GM23248 (cell line): ENCODE results near the gene COX17. TPM values are rescaled to one million over a fixed set of nuclear protein-coding genes. Genes with fewer than 3 reads are reported as not detected.

Source experiments
- DNase-seq: peaks from one replicate; pipeline ENCODE4 v3.0.0-alpha.2; 2015
- H2AFZ ChIP-seq: fragments of 200-600 bp; sonication (generic); 2 replicates; pipeline ENCODE4 v1.6.1; 2016; ENCODE audit warnings: antibody characterized with exemption
- H3F3A ChIP-seq: fragments of 200-600 bp; sonication (generic); 2 replicates; pipeline ENCODE4 v1.6.1; 2016; ENCODE audit warnings: mild to moderate bottlenecking, antibody characterized with exemption, mixed run types; ENCODE audit not compliant: insufficient read depth
- H3K27ac ChIP-seq: fragments of 200-600 bp; sonication (generic); 2 replicates; pipeline ENCODE4 v1.5.1; 2016; ENCODE audit warnings: mild to moderate bottlenecking
- H3K27me3 ChIP-seq: fragments of 200-600 bp; sonication (generic); replicated peaks from 2 replicates; pipeline ENCODE4 v1.6.1; 2016; ENCODE audit warnings: mild to moderate bottlenecking; ENCODE audit not compliant: insufficient read depth
- H3K36me3 ChIP-seq: fragments of 200-600 bp; sonication (generic); 2 replicates; pipeline ENCODE4 v1.6.1; 2016; ENCODE audit warnings: low read depth, mild to moderate bottlenecking
- H3K4me1 ChIP-seq: fragments of 200-600 bp; sonication (generic); 2 replicates; pipeline ENCODE4 v1.6.1; 2016; ENCODE audit warnings: mild to moderate bottlenecking; ENCODE audit not compliant: insufficient read depth
- H3K4me2 ChIP-seq: fragments of 200-600 bp; sonication (generic); one replicate; pipeline ENCODE4 v1.6.1; 2016; ENCODE audit warnings: mild to moderate bottlenecking; ENCODE audit not compliant: unreplicated experiment
- H3K4me3 ChIP-seq: fragments of 200-600 bp; sonication (generic); 2 replicates; pipeline ENCODE4 v1.5.1; 2016; ENCODE audit warnings: mild to moderate bottlenecking
- H3K79me2 ChIP-seq: fragments of 200-600 bp; sonication (generic); 2 replicates; pipeline ENCODE4 v1.6.1; 2016; ENCODE audit warnings: mild to moderate bottlenecking; ENCODE audit not compliant: insufficient read depth
- H3K9ac ChIP-seq: fragments of 200-600 bp; sonication (generic); 2 replicates; pipeline ENCODE4 v1.6.1; 2016; ENCODE audit warnings: mild to moderate bottlenecking
- H3K9me2 ChIP-seq: fragments of 200-600 bp; sonication (generic); 2 replicates; pipeline ENCODE4 v1.6.1; 2016; ENCODE audit warnings: mixed run types, mild to moderate bottlenecking, moderate library complexity; ENCODE audit not compliant: insufficient read depth
- H3K9me3 ChIP-seq: fragments of 200-600 bp; sonication (generic); one replicate; pipeline ENCODE4 v1.6.1; 2017; ENCODE audit warnings: low read depth
- H4K20me1 ChIP-seq: fragments of 200-600 bp; sonication (generic); 2 replicates; pipeline ENCODE4 v1.6.0; 2016; ENCODE audit not compliant: insufficient read depth
- EZH2 ChIP-seq: fragments of 200-600 bp; sonication (generic); IDR thresholded peaks from 2 replicates; pipeline ENCODE4 v1.6.1; 2018; ENCODE audit warnings: antibody characterized with exemption, mild to moderate bottlenecking; ENCODE audit not compliant: insufficient read depth, poor library complexity, severe bottlenecking
- EZH2phosphoT487 ChIP-seq: fragments of 200-600 bp; sonication (generic); IDR thresholded peaks from 2 replicates; pipeline ENCODE4 v1.6.1; 2018; ENCODE audit warnings: antibody characterized with exemption, moderate library complexity, mild to moderate bottlenecking, low read depth; ENCODE audit not compliant: insufficient read depth
- WGBS, 2 experiments: methylation state at CpG; one replicate each; pipeline ENCODE4 v1.1.6; 2015 to 2017; ENCODE audit warnings: low lambda C conversion rate in 2 of 2, low coverage in 1 of 2; ENCODE audit errors: missing lambda C conversion rate in 2 of 2; 5-methylcytosine and 5-hydroxymethylcytosine counted together
- in situ Hi-C: fragments of 300-500 bp; cut with MboI; formaldehyde crosslinking; loops from 2 replicates; pipeline ENCODE4 v1.15.0; 2020
- polyA plus RNA-seq: library from polyadenylated mRNA; unstranded; fragments of >200 nt; fragmentation: Nextera tagmentation; extraction: Ambion mirVana; gene quantifications from 2 replicates; pipeline ENCODE4 v1.2.1, GENCODE V29; 2016
- total RNA-seq: library from RNA; depleted of rRNA; stranded (reverse); fragments of >200 nt; shearing (Covaris generic); gene quantifications from 2 replicates; pipeline ENCODE4 v1.2.3, GENCODE V29; 2014

Gene COX17
- total and polyA plus RNA-seq, 2 experiments from 2014 or later: 7.0 to 53.3 TPM

- H3K9ac ChIP-seq: no peak overlapping the region
- H3K4me1 ChIP-seq: peaks cover 25% of the 10 kb centered on the region
- no peak for DNase-seq
- no peaks in the 10 kb centered on the region for H3K9me3 ChIP-seq
- WGBS, 2 experiments: 88% methylated on average over 9 of the region's 9 CpGs
- no peaks in the 10 kb centered on the region for H3K9me2 ChIP-seq
- H3K27ac ChIP-seq: no peak overlapping the region
- no peak overlapping the region for H3K4me2 ChIP-seq
- no peak overlapping the region for H3K4me3 ChIP-seq
- peaks cover 27% of the 10 kb centered on the region for H3F3A ChIP-seq
- TF ChIP-seq EZH2 (no peak), EZH2phosphoT487 (no peak)
- H3K36me3 ChIP-seq: no peaks in the 10 kb centered on the region
- in situ Hi-C loops: no loop called here
- H3K79me2 ChIP-seq: no peaks in the 10 kb centered on the region
- H4K20me1 ChIP-seq: no peaks in the 10 kb centered on the region
- H3K27me3 ChIP-seq: no peaks in the 10 kb centered on the region
- H2AFZ ChIP-seq: no peak overlapping the region
These were observed 17.5 kb downstream of the COX17 start for GRCh38 chr3:119659606-119660291.

- DNase-seq: no peak
- in situ Hi-C loops: no loop called here
- H3K36me3 ChIP-seq: no peaks in the 10 kb centered on the region
- H3K9me2 ChIP-seq: no peaks in the 10 kb centered on the region
- no peak overlapping the region for H3K4me3 ChIP-seq
- H3F3A ChIP-seq: peaks cover 19% of the 10 kb centered on the region
- 89 to 93% methylated on average over 2 of the region's 2 CpGs for WGBS, 2 experiments
- H3K4me1 ChIP-seq: peaks cover 17% of the 10 kb centered on the region
- no peak overlapping the region for H3K4me2 ChIP-seq
- TF ChIP-seq EZH2phosphoT487 (no peak), EZH2 (no peak)
- H3K9me3 ChIP-seq: no peaks in the 10 kb centered on the region
- H4K20me1 ChIP-seq: no peaks in the 10 kb centered on the region
- no peaks in the 10 kb centered on the region for H3K27me3 ChIP-seq
- H3K9ac ChIP-seq: no peak overlapping the region
- H3K79me2 ChIP-seq: no peaks in the 10 kb centered on the region
- no peak overlapping the region for H3K27ac ChIP-seq
- H2AFZ ChIP-seq: no peak overlapping the region
These were observed 18.2 kb downstream of the COX17 start for GRCh38 chr3:119658994-119659393.

- no peak for TF ChIP-seq EZH2
- no peak for TF ChIP-seq EZH2phosphoT487
- Histone ChIP-seq H3K36me3 (no peaks in the 10 kb centered on the region), H3K9me3 (no peaks in the 10 kb centered on the region), H3K9ac (no peak overlapping the region), H3K27ac (no peak overlapping the region), H3K27me3 (no peaks in the 10 kb centered on the region), H3K9me2 (no peaks in the 10 kb centered on the region), H3K4me1 (peaks cover 10% of the 10 kb centered on the region), H2AFZ (no peak overlapping the region), H4K20me1 (no peaks in the 10 kb centered on the region), H3K79me2 (no peaks in the 10 kb centered on the region), H3F3A (peaks cover 10% of the 10 kb centered on the region), H3K4me3 (no peak overlapping the region), H3K4me2 (no peak overlapping the region)
- DNase-seq: no peak
- in situ Hi-C loops: no loop called here
- 94 to 99% methylated on average over 4 of the region's 4 CpGs for WGBS, 2 experiments
These were observed 19.1 kb downstream of the COX17 start for GRCh38 chr3:119657887-119658702.

GRCh38 chr3:119653876-119654275 is 23.3 kb downstream of the COX17 start:
- TF ChIP-seq EZH2: no peak
- TF ChIP-seq EZH2phosphoT487: no peak
- Histone ChIP-seq H2AFZ (no peak overlapping the region), H3K36me3 (no peaks in the 10 kb centered on the region), H3F3A (no peaks in the 10 kb centered on the region), H3K79me2 (no peaks in the 10 kb centered on the region), H3K27me3 (no peaks in the 10 kb centered on the region), H3K4me2 (no peak overlapping the region), H3K4me1 (no peaks in the 10 kb centered on the region), H3K4me3 (no peak overlapping the region), H3K27ac (no peak overlapping the region), H3K9me3 (no peaks in the 10 kb centered on the region), H4K20me1 (no peaks in the 10 kb centered on the region), H3K9ac (no peak overlapping the region), H3K9me2 (no peaks in the 10 kb centered on the region)
- 31 to 45% methylated on average over 2 of the region's 2 CpGs for WGBS, 2 experiments
- in situ Hi-C loops: no loop called here
- DNase-seq: no peak
